H1 (cell line): ENCODE measurements around the gene MSI1. TPM values are rescaled to one million over a fixed set of nuclear protein-coding genes. Genes with fewer than 3 reads are reported as not detected.

ENCODE experiments used
- CTCF ChIA-PET: fragments of 300-600 bp; sonication (Branson Sonifier 250); formaldehyde crosslinking; loops from one replicate; lab custom pipeline; 2021; ENCODE audit not compliant: partially characterized antibody; lab: Charles Lee
- POLR2A ChIA-PET: fragments of 300-600 bp; sonication (Branson Sonifier 250); formaldehyde crosslinking; loops from one replicate; lab custom pipeline; 2021; ENCODE audit warnings: inconsistent platforms; ENCODE audit not compliant: partially characterized antibody; lab: Charles Lee
- DNase-seq, 2 experiments: peaks; one replicate each; pipeline versions ENCODE4 v3.0.0 to v3.0.0-alpha.2; 2010 to 2022; ENCODE audit warnings: low spot score in 2 of 2, low read depth in 1 of 2, mixed read lengths in 1 of 2
- FAIRE-seq: peaks from 2 replicates; lab custom pipeline; 2011; peaks lifted over from hg19 to GRCh38; lab: Jason Lieb, UNC
- H2AFZ ChIP-seq: 2 replicates; pipeline ENCODE4 v1.8.1; 2012; ENCODE audit warnings: low read length, inconsistent platforms
- H2AK5ac ChIP-seq: 2 replicates; pipeline ENCODE4 v1.6.1; 2013; ENCODE audit warnings: low read depth, low read length
- H2BK120ac ChIP-seq: replicated peaks from 2 replicates; pipeline ENCODE3; 2013; ENCODE audit warnings: low read depth, low read length, inconsistent platforms
- H2BK12ac ChIP-seq: 2 replicates; pipeline ENCODE4 v1.6.1; 2013; ENCODE audit warnings: low read depth, low read length
- H2BK15ac ChIP-seq: 2 replicates; pipeline ENCODE4 v1.6.1; 2013; ENCODE audit warnings: low read length
- H2BK20ac ChIP-seq: 2 replicates; pipeline ENCODE4 v1.6.1; 2013; ENCODE audit warnings: low read length
- H2BK5ac ChIP-seq: 2 replicates; pipeline ENCODE4 v1.6.1; 2013; ENCODE audit warnings: low read depth, low read length
- H3K14ac ChIP-seq: 2 replicates; pipeline ENCODE4 v1.6.1; 2013; ENCODE audit warnings: inconsistent platforms; ENCODE audit not compliant: insufficient read length
- H3K18ac ChIP-seq: 2 replicates; pipeline ENCODE4 v1.6.1; 2013; ENCODE audit warnings: low read length; ENCODE audit errors: extremely low read depth
- H3K23ac ChIP-seq: 2 replicates; pipeline ENCODE4 v1.6.1; 2013; ENCODE audit warnings: inconsistent platforms; ENCODE audit not compliant: insufficient read length
- H3K23me2 ChIP-seq: 2 replicates; pipeline ENCODE4 v1.6.1; 2013; ENCODE audit warnings: low read depth, low read length
- H3K27ac ChIP-seq: 2 replicates; pipeline ENCODE4 v1.6.1; 2011; ENCODE audit warnings: low read depth, low read length, inconsistent platforms
- H3K27me3 ChIP-seq, 4 experiments: replicated peaks in 1 of 4; 1 replicate in 1 of 4; 2 replicates in 3 of 4; pipeline versions ENCODE4 v1.6.1 to v1.8.1; 2011 to 2013; ENCODE audit warnings: low read length in 3 of 4, mild to moderate bottlenecking in 3 of 4, inconsistent platforms in 2 of 4, mixed read lengths in 2 of 4, moderate library complexity in 1 of 4; ENCODE audit not compliant: control insufficient read depth in 3 of 4, insufficient read depth in 3 of 4; ENCODE audit errors: extremely low read depth in 1 of 4
- H3K36me3 ChIP-seq, 4 experiments: 2 replicates each; pipeline versions ENCODE4 v1.6.1 to v1.8.1; 2011 to 2013; ENCODE audit warnings: mild to moderate bottlenecking in 4 of 4, low read length in 3 of 4, moderate library complexity in 2 of 4, control low read depth in 1 of 4, inconsistent platforms in 1 of 4; ENCODE audit not compliant: insufficient read depth in 4 of 4, control insufficient read depth in 2 of 4
- H3K4ac ChIP-seq: replicated peaks from 2 replicates; pipeline ENCODE3; 2013; ENCODE audit warnings: low read length, low read depth, mixed read lengths, inconsistent platforms; ENCODE audit not compliant: insufficient read length
- H3K4me1 ChIP-seq, 4 experiments: replicated peaks in 1 of 4; 1 replicate in 1 of 4; 2 replicates in 3 of 4; pipeline versions ENCODE4 v1.6.1 to v1.8.1; 2011 to 2013; ENCODE audit warnings: low read length in 3 of 4, inconsistent platforms in 2 of 4, mixed read lengths in 1 of 4; ENCODE audit not compliant: insufficient read depth in 4 of 4, control insufficient read depth in 3 of 4
- H3K4me2 ChIP-seq, 2 experiments: 2 replicates each; pipeline versions ENCODE4 v1.6.1 to v1.8.1; 2011 to 2013; ENCODE audit warnings: low read depth in 2 of 2, low read length in 2 of 2, control low read depth in 1 of 2, inconsistent platforms in 1 of 2, mild to moderate bottlenecking in 1 of 2; ENCODE audit not compliant: insufficient read depth in 1 of 2
- H3K4me3 ChIP-seq, 4 experiments: fragments of 200-600, 300-600 bp in 1 of 4; sonication (generic), shearing (Covaris generic), sonication (Bioruptor Twin) in 1 of 4; 2 replicates each; pipeline versions ENCODE4 v1.5.1 to v1.8.1; 2011 to 2016; ENCODE audit warnings: low read length in 4 of 4, low read depth in 3 of 4, control low read depth in 2 of 4, inconsistent platforms in 2 of 4, mild to moderate bottlenecking in 2 of 4, mixed read lengths in 1 of 4, moderate library complexity in 1 of 4; ENCODE audit not compliant: insufficient read depth in 2 of 4; ENCODE audit errors: extremely low read depth in 1 of 4
- H3K56ac ChIP-seq: replicated peaks from 2 replicates; pipeline ENCODE3; 2013; ENCODE audit warnings: low read depth, mild to moderate bottlenecking, mixed read lengths, low read length, inconsistent platforms; ENCODE audit not compliant: insufficient read length
- H3K79me1 ChIP-seq: 2 replicates; pipeline ENCODE4 v1.6.1; 2013; ENCODE audit warnings: low read depth, low read length, control low read depth
- H3K79me2 ChIP-seq, 2 experiments: 2 replicates each; pipeline versions ENCODE4 v1.6.1 to v1.8.1; 2012 to 2013; ENCODE audit warnings: low read length in 2 of 2, mild to moderate bottlenecking in 2 of 2, inconsistent platforms in 1 of 2; ENCODE audit not compliant: insufficient read depth in 2 of 2, control insufficient read depth in 1 of 2
- H3K9ac ChIP-seq, 4 experiments: replicated peaks in 1 of 4; 1 replicate in 1 of 4; 2 replicates in 3 of 4; pipeline versions ENCODE4 v1.6.1 to v1.8.1; 2011 to 2013; ENCODE audit warnings: low read depth in 3 of 4, low read length in 3 of 4, control low read depth in 2 of 4, mild to moderate bottlenecking in 2 of 4, moderate library complexity in 2 of 4, inconsistent platforms in 1 of 4; ENCODE audit errors: extremely low read depth in 1 of 4
- H3K9me3 ChIP-seq, 2 experiments: 2 replicates each; pipeline versions ENCODE4 v1.6.1 to v1.8.1; 2012 to 2013; ENCODE audit warnings: mild to moderate bottlenecking in 2 of 2, moderate library complexity in 2 of 2, control low read depth in 1 of 2, inconsistent platforms in 1 of 2, low read depth in 1 of 2, low read length in 1 of 2, mixed read lengths in 1 of 2; ENCODE audit not compliant: insufficient read depth in 2 of 2
- H4K20me1 ChIP-seq, 2 experiments: replicated peaks in 1 of 2; 2 replicates each; pipeline versions ENCODE3 to v1.8.1; 2011 to 2013; ENCODE audit warnings: inconsistent platforms in 2 of 2, low read length in 2 of 2, mild to moderate bottlenecking in 1 of 2; ENCODE audit not compliant: insufficient read depth in 2 of 2, control insufficient read depth in 1 of 2
- H4K5ac ChIP-seq: 2 replicates; pipeline ENCODE4 v1.6.1; 2013; ENCODE audit warnings: low read length, low read depth, mixed read lengths, inconsistent platforms; ENCODE audit not compliant: insufficient read length
- H4K8ac ChIP-seq: 2 replicates; pipeline ENCODE4 v1.8.0; 2013; ENCODE audit warnings: mild to moderate bottlenecking, moderate library complexity, low read length, inconsistent platforms; ENCODE audit not compliant: insufficient read depth; ENCODE audit errors: extremely low read depth
- H4K91ac ChIP-seq: replicated peaks from 2 replicates; pipeline ENCODE3; 2013; ENCODE audit warnings: low read length, mixed read lengths, inconsistent platforms; ENCODE audit not compliant: insufficient read length
- CEBPB ChIP-seq: IDR thresholded peaks from 2 replicates; pipeline ENCODE4 v1.6.1; 2012; ENCODE audit warnings: low read depth, low read length
- CHD2 ChIP-seq: IDR thresholded peaks from 2 replicates; pipeline ENCODE4 v1.6.1; 2012; ENCODE audit warnings: low read length, improper control_type of control experiment
- EGR1 ChIP-seq: IDR thresholded peaks from 2 replicates; pipeline ENCODE4 v1.6.1; 2011; ENCODE audit warnings: low read depth, low read length, borderline replicate concordance
- FOSL1 ChIP-seq: IDR thresholded peaks from 2 replicates; pipeline ENCODE4 v1.6.1; 2011; ENCODE audit warnings: mild to moderate bottlenecking, low read depth, low read length, moderate library complexity; ENCODE audit not compliant: insufficient read depth
- GTF2F1 ChIP-seq: IDR thresholded peaks from 2 replicates; pipeline ENCODE4 v1.6.1; 2012; ENCODE audit warnings: low read depth, low read length, improper control_type of control experiment, borderline replicate concordance
- JUND ChIP-seq: IDR thresholded peaks from 2 replicates; pipeline ENCODE4 v1.6.1; 2011; ENCODE audit warnings: mild to moderate bottlenecking, improper control_type of control experiment, low read length
- RXRA ChIP-seq: IDR thresholded peaks from 2 replicates; pipeline ENCODE4 v1.6.1; 2011; ENCODE audit warnings: low read depth, mild to moderate bottlenecking, low read length, moderate library complexity; ENCODE audit not compliant: insufficient read depth
- TAF7 ChIP-seq: optimal IDR thresholded peaks from 2 replicates; pipeline ENCODE3; 2011; ENCODE audit warnings: low read depth, mild to moderate bottlenecking, inconsistent platforms, low read length, moderate library complexity, borderline replicate concordance
- TBP ChIP-seq: IDR thresholded peaks from 2 replicates; pipeline ENCODE4 v1.6.1; 2011; ENCODE audit warnings: low read depth, low read length, improper control_type of control experiment
- WGBS, 2 experiments: shearing (Covaris generic) in 1 of 2; methylation state at CpG; one replicate each; pipeline versions ENCODE4 v1.1.6 to v1.1.7; 2013 to 2015; ENCODE audit warnings: low lambda C conversion rate in 2 of 2, mixed read lengths in 2 of 2, inconsistent platforms in 1 of 2, low coverage in 1 of 2, missing lambda C conversion rate in 1 of 2; ENCODE audit not compliant: insufficient replicate concordance in 2 of 2, insufficient coverage in 1 of 2, insufficient read length in 1 of 2; ENCODE audit errors: extremely low coverage in 1 of 2, missing lambda C conversion rate in 1 of 2; 5-methylcytosine and 5-hydroxymethylcytosine counted together
- polyA plus RNA-seq, 7 experiments: library from polyadenylated mRNA; depleted of rRNA in 3 of 7; stranded (reverse) in 5 of 7; unstranded in 2 of 7; fragments of >200 nt in 5 of 7; fragments of 200-250 nt in 2 of 7; gene quantifications; 1 replicate in 5 of 7; 2 replicates in 1 of 7; 4 replicates in 1 of 7; pipeline versions ENCODE4 v1.2.1 to v1.2.3, GENCODE V29; 2011 to 2013; ENCODE audit warnings: missing spikeins in 2 of 7, mixed read lengths in 2 of 7
- total RNA-seq: library from RNA; stranded (reverse); fragmentation: NEBNext Ultra II Directional; extraction: Animal tissue kit (Norgen Biotek cat#: 25700); gene quantifications from 2 replicates; pipeline ENCODE4 v1.2.1, GENCODE V29; 2021

MSI1 gene
- total and polyA plus RNA-seq, 2 of the 8 experiments (the other 6 are each of a cell fraction or from before 2014, with no cell fraction given), result 13.5 to 51.9 TPM

DNA sequence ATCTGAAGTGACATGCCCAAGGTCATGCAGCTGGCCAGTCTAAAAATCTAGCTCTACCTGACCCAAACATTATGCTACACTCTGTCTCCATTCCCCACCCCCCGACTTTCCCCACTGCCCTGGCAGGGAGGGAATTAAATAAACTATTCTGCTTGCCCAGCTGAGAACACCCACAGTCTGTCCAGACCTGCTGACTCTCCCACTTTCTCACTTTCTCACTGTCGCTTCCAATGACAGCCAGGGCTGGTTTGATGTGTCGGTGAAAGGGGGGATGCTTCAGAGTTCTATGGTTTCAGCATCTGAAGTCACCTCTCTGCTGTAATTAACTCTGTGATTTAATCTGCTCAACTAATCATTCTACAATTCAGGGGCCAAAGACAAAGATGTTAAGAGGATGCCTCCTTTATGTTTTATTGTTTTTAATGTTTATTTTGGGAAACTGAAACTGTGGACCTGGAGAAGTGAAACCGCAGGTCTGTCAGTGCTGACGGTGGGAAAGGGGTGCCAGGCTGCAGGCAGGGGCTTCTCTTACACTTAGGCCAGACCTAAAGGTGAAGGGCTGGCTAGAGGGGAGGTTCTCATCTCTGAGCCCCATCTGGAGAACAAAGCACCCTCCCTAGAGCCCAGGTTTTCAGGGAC lies 8.1 kb upstream of the MSI1 start:
- Histone ChIP-seq H3K79me1 (no peaks in the 10 kb centered on the region; the same call in 1 of the 2 replicates), H3K4ac (no peak overlapping the region), H3K4me1 (peaks cover 0 to 14% (median 8%) of the 10 kb centered on the region in 4 experiments), H2BK12ac (peak overlapping the region; percentile 40; the same call in 1 of the 2 replicates), H2BK5ac (peak overlapping the region; percentile 60; the same call in 1 of the 2 replicates), H3K79me2 (no peaks in the 10 kb centered on the region), H2BK20ac (0 out of 2 replicates have a peak overlapping the region, but pooled peaks have one; percentile 41), H4K91ac (no peak overlapping the region), H2BK15ac (no peak overlapping the region), H3K4me3 (no peak overlapping the region), H3K14ac (no peak overlapping the region), H4K5ac (no peak overlapping the region), H2AK5ac (no peak overlapping the region), H3K9me3 (no peaks in the 10 kb centered on the region), H3K56ac (no peak overlapping the region), H3K23ac (no peak overlapping the region), H3K4me2 (no peak overlapping the region), H2BK120ac (no peak overlapping the region), H3K18ac (peak overlapping the region; percentile 24), H2AFZ (no peak overlapping the region), H3K27me3 (no peaks in the 10 kb centered on the region), H3K36me3 (no peaks in the 10 kb centered on the region), H4K8ac (no peak overlapping the region), H3K23me2 (no peaks in the 10 kb centered on the region), H3K9ac (no peak overlapping the region), H3K27ac (no peak overlapping the region), H4K20me1 (no peaks in the 10 kb centered on the region)
- POLR2A ChIA-PET, result interaction anchor here (1.2 to 8.1 kb wide), 3 partner anchors 8 to 16 kb away, joined by 3 to 78 read pairs (median 10); no protein-coding TSS in a partner anchor
- CTCF ChIA-PET, result interaction anchor here (0.5 to 3.0 kb wide), 10 partner anchors 9 to 55 kb away, joined by 3 to 37 read pairs (median 5); no protein-coding TSS in a partner anchor
- TF ChIP-seq GTF2F1 (no peak), FOSL1 (no peak), JUND (no peak), TAF7 (no peak), TBP (no peak), RXRA (no peak), CHD2 (no peak), CEBPB (no peak), EGR1 (no peak)
- 78% methylated on average over 5 of the region's 5 CpGs; no CpG with 5 or more reads in 1 of the 2 experiments for WGBS, 2 experiments
- DNase-seq (no peak), FAIRE-seq (no peak)
